ENCODE data around the gene FZR1. TPM values are rescaled to one million over a fixed set of nuclear protein-coding genes. Genes with fewer than 3 reads are reported as not detected.

FZR1 gene
- polyA plus RNA-seq, 3 donors: 7.7 to 44.6 (median 9.4) TPM

DNA sequence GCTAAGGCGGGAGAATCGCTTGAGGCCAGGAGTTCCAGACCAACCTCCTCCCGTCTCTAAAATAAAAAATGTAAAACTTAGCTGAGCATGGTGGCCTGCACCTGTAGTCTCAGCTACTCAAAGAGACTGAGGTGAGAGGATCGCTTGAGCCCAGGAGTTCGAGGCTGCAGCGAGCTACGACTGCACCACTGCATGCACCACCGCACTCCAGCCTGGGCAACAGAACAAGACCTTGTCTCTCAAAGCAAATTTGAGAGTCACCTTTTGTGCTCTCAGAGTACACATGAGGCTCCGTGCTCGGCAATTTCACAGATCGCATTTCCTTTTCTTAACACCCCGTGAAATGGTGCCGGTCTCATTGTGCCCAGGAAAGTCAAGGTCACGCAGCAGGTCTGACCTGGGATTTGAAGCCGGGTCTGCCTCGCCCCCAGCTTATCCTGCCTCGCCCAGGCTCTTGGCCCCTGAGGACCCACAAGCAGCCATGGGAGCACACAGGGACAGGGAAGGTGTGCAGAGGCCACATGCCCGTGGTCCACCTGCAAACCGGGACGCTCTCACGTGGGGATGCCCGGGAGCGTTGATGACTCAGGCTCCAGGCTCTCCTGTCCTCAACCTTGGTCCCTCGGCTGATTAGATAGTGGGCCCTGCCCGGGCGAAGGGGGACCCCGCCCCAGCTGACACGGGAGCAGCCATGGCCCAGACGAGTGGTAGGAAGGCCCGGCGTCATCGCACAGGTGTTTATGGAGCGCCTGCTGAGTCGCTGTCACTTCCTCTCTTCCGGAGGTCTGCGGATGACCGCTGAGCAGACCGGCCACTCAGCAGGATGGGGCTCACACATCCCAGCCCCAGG is 24.6 kb upstream of the FZR1 start:
- no peaks in the 10 kb centered on the region for H4K20me1 ChIP-seq (ENCODE audit: insufficient read depth, low read length)
- Mint-ChIP-seq H3K4me1 (peaks cover 15% of the 10 kb centered on the region), H3K36me3 (no peaks in the 10 kb centered on the region), H3K4me3 (no peak overlapping the region), H3K27me3 (ENCODE audit: low read depth in 3 of 3) (peaks cover 2 to 17% (median 14%) of the 10 kb centered on the region in 3 donors), H3K27ac (no peak overlapping the region), H3K9me3 (peaks cover 0 to 6% (median 0%) of the 10 kb centered on the region in 7 donors)
- TF ChIP-seq, protein P1, sequence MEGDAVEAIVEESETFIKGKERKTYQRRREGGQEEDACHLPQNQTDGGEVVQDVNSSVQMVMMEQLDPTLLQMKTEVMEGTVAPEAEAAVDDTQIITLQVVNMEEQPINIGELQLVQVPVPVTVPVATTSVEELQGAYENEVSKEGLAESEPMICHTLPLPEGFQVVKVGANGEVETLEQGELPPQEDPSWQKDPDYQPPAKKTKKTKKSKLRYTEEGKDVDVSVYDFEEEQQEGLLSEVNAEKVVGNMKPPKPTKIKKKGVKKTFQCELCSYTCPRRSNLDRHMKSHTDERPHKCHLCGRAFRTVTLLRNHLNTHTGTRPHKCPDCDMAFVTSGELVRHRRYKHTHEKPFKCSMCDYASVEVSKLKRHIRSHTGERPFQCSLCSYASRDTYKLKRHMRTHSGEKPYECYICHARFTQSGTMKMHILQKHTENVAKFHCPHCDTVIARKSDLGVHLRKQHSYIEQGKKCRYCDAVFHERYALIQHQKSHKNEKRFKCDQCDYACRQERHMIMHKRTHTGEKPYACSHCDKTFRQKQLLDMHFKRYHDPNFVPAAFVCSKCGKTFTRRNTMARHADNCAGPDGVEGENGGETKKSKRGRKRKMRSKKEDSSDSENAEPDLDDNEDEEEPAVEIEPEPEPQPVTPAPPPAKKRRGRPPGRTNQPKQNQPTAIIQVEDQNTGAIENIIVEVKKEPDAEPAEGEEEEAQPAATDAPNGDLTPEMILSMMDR (IDR thresholded peaks at IDR 0.05): no peak
- no peaks in the 10 kb centered on the region for H3K79me2 ChIP-seq (ENCODE audit: insufficient read depth, low read length)
- H2AFZ ChIP-seq (ENCODE audit: insufficient read depth, low read depth, low read length, poor library complexity, severe bottlenecking): no peak overlapping the region
- H3K4me2 ChIP-seq (replicated peaks; ENCODE audit: extremely low read depth, low read length, poor library complexity, severe bottlenecking): no peak overlapping the region
- intact Hi-C loops (cut with micrococcal nuclease): no loop called here
- no peak overlapping the region for H3K9ac ChIP-seq (ENCODE audit: insufficient read depth, low read length, poor library complexity, severe bottlenecking)
- no peaks in the 10 kb centered on the region for H3K27me3 ChIP-seq (ENCODE audit: control insufficient read depth in 2 of 2, insufficient read depth in 2 of 2, low read length in 2 of 2)
- H3K4me1 ChIP-seq (ENCODE audit: control insufficient read depth in 1 of 2, insufficient read depth in 2 of 2, low read length in 2 of 2): peaks cover 9 to 18% of the 10 kb centered on the region in 2 donors
- H3K9me3 ChIP-seq (replicated peaks in 1 of 2; ENCODE audit: control insufficient read depth in 1 of 2, insufficient read depth in 1 of 2, low read length in 2 of 2): no peaks in the 10 kb centered on the region
- WGBS (ENCODE audit: insufficient coverage): 92% methylated on average over 37 of the region's 38 CpGs
- H3K4me3 ChIP-seq (replicated peaks in 1 of 3; ENCODE audit: low read depth in 2 of 3, low read length in 3 of 3): no peak overlapping the region
- DNase-seq: no peak
- no peak overlapping the region for H3K27ac ChIP-seq (ENCODE audit: low read depth in 1 of 2, low read length in 2 of 2)
- H3K36me3 ChIP-seq (replicated peaks in 1 of 2; ENCODE audit: control insufficient read depth in 1 of 2, insufficient read depth in 2 of 2, low read length in 2 of 2): no peaks in the 10 kb centered on the region

DNA sequence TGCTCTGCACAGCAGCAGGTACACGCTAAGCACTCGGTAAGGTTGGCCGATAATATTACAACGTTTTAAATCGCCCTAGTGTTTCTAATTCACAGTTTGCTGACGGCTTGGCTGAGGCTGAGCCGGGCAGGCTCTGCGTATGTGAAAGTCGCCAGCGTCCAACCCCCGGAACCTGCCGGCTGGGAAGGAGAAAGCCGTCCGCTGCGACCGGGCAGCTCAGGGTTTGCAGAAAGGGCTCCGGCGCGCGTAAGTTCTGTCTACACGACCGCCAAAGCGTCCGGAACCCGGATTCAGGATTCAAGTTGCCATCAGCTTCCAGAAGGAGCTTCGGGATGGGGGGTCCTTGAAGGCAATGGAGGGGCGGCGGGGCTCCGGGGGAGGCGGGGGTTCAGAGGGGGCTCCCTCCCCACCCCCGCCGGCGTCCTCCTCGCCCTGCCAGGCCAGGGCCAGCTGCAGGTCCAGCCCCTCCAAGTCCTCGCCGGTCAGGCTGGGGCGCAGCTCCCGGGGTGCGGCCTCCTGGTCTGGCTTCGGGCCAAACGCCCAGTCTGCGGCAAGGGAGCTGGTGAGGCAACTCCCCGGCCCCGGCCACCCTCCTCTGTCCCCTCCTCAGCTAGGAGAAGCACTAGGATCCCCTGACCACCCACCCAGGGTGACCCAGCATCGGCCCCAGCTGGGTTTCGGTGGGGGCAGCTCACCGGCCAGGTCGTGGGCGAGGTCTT is 23.4 kb upstream of the FZR1 start:
- Mint-ChIP-seq H3K4me1 (peaks cover 15% of the 10 kb centered on the region), H3K9me3 (peaks cover 0 to 6% (median 0%) of the 10 kb centered on the region in 7 donors), H3K36me3 (no peaks in the 10 kb centered on the region), H3K27ac (no peak overlapping the region), H3K27me3 (ENCODE audit: low read depth in 3 of 3) (peaks cover 2 to 14% (median 13%) of the 10 kb centered on the region in 3 donors), H3K4me3 (no peak overlapping the region)
- H3K27ac ChIP-seq (ENCODE audit: low read depth in 1 of 2, low read length in 2 of 2): no peak overlapping the region
- H4K20me1 ChIP-seq (ENCODE audit: insufficient read depth, low read length): no peaks in the 10 kb centered on the region
- TF ChIP-seq, protein P1 (IDR thresholded peaks at IDR 0.05): no peak
- no peak overlapping the region for H3K4me3 ChIP-seq (replicated peaks in 1 of 3; ENCODE audit: low read depth in 2 of 3, low read length in 3 of 3)
- no peak overlapping the region for H3K4me2 ChIP-seq (replicated peaks; ENCODE audit: extremely low read depth, low read length, poor library complexity, severe bottlenecking)
- no peaks in the 10 kb centered on the region for H3K27me3 ChIP-seq (ENCODE audit: control insufficient read depth in 2 of 2, insufficient read depth in 2 of 2, low read length in 2 of 2)
- intact Hi-C loops (cut with micrococcal nuclease): no loop called here
- H2AFZ ChIP-seq (ENCODE audit: insufficient read depth, low read depth, low read length, poor library complexity, severe bottlenecking): no peak overlapping the region
- H3K4me1 ChIP-seq (ENCODE audit: control insufficient read depth in 1 of 2, insufficient read depth in 2 of 2, low read length in 2 of 2): peaks cover 9 to 18% of the 10 kb centered on the region in 2 donors
- DNase-seq: no peak
- no peaks in the 10 kb centered on the region for H3K79me2 ChIP-seq (ENCODE audit: insufficient read depth, low read length)
- no peaks in the 10 kb centered on the region for H3K9me3 ChIP-seq (replicated peaks in 1 of 2; ENCODE audit: control insufficient read depth in 1 of 2, insufficient read depth in 1 of 2, low read length in 2 of 2)
- 89% methylated on average over 42 of the region's 49 CpGs for WGBS (ENCODE audit: insufficient coverage)
- no peak overlapping the region for H3K9ac ChIP-seq (ENCODE audit: insufficient read depth, low read length, poor library complexity, severe bottlenecking)
- no peaks in the 10 kb centered on the region for H3K36me3 ChIP-seq (replicated peaks in 1 of 2; ENCODE audit: control insufficient read depth in 1 of 2, insufficient read depth in 2 of 2, low read length in 2 of 2)

All from CD14-positive monocyte (primary cell).